HG03558 (cell line): ENCODE measurements around the gene NUDT4B.
"Not testable (repeated sequence)": the region's sequence is repeated elsewhere in the genome, so short reads cannot be mapped to it uniquely, and the experiment has no call there.

Experiments
- ATAC-seq: cut with Tn5 transposase; IDR thresholded peaks from one replicate; pipeline ENCODE4 v1.9.1; 2021; ENCODE audit warnings: moderate number of reproducible peaks; ENCODE audit not compliant: unreplicated experiment; ENCODE audit errors: extremely low read depth

Gene NUDT4B

GRCh38 chr1:148748563-148749334 lies at the start of gene NUDT4B:
TSS of gene NUDT4B (plus strand) at chr1:148748774. CDS start at chr1:148748953, 179 bp downstream.
- ATAC-seq, result not testable (repeated sequence)

- ATAC-seq, result not testable (repeated sequence)
Observed at GRCh38 chr1:148699357-148699756, 49.2 kb upstream of the NUDT4B start.

- not testable (repeated sequence) for ATAC-seq
Observed at GRCh38 chr1:148702242-148702641, 46.3 kb upstream of the NUDT4B start.

GRCh38 chr1:148703973-148704591 lies 44.5 kb upstream of the NUDT4B start:
- not testable (repeated sequence) for ATAC-seq

- ATAC-seq, result not testable (repeated sequence)
Observed at GRCh38 chr1:148705316-148705948, 43.1 kb upstream of the NUDT4B start.

GRCh38 chr1:148708779-148709333 lies 39.7 kb upstream of the NUDT4B start:
- ATAC-seq, result not testable (repeated sequence)

- ATAC-seq, result not testable (repeated sequence)
Observed at GRCh38 chr1:148710772-148711523, 37.6 kb upstream of the NUDT4B start.

GRCh38 chr1:148712353-148712752 lies 36.2 kb upstream of the NUDT4B start:
- ATAC-seq, result not testable (repeated sequence)

GRCh38 chr1:148715518-148715917 lies 33.1 kb upstream of the NUDT4B start:
- not testable (repeated sequence) for ATAC-seq

GRCh38 chr1:148716966-148717520 lies 31.5 kb upstream of the NUDT4B start:
- not testable (repeated sequence) for ATAC-seq

GRCh38 chr1:148720918-148721317 lies 27.7 kb upstream of the NUDT4B start:
- ATAC-seq, result not testable (repeated sequence)

GRCh38 chr1:148722758-148723157 lies 25.8 kb upstream of the NUDT4B start:
- ATAC-seq, result not testable (repeated sequence)

GRCh38 chr1:148723515-148723914 lies 25.1 kb upstream of the NUDT4B start:
- ATAC-seq, result not testable (repeated sequence)

- not testable (repeated sequence) for ATAC-seq
Observed at GRCh38 chr1:148724872-148725271, 23.7 kb upstream of the NUDT4B start.

- ATAC-seq, result not testable (repeated sequence)
Observed at GRCh38 chr1:148727862-148728261, 20.7 kb upstream of the NUDT4B start.

GRCh38 chr1:148729128-148729527 lies 19.4 kb upstream of the NUDT4B start:
- peak; percentile 41 for ATAC-seq

GRCh38 chr1:148729541-148729940 lies 19.0 kb upstream of the NUDT4B start:
- not testable (repeated sequence) for ATAC-seq

- ATAC-seq, result not testable (repeated sequence)
Observed at GRCh38 chr1:148732277-148732676, 16.3 kb upstream of the NUDT4B start.

- ATAC-seq, result peak; percentile 66
Observed at GRCh38 chr1:148733585-148734310, 14.8 kb upstream of the NUDT4B start.
